IPS-18c (cell line): ENCODE data around the gene PTPRN2.
A peak's percentile ranks its signal among the peaks of the same experiment; 100 is the strongest.

Experiments used
- H3K4me3 ChIP-seq: 2 replicates; pipeline ENCODE4 v1.7.0; 2013; ENCODE audit warnings: low read depth, mild to moderate bottlenecking, low read length, moderate library complexity; ENCODE audit not compliant: insufficient read depth
- H3K9me3 ChIP-seq: one replicate; pipeline ENCODE4 v1.6.1; 2013; ENCODE audit warnings: mild to moderate bottlenecking, low read length, moderate library complexity; ENCODE audit not compliant: control insufficient read depth, insufficient read depth

Gene PTPRN2

GRCh38 chr7:157975401-157976372 lies 611.9 kb downstream of the PTPRN2 start:
- Histone ChIP-seq H3K4me3 (no peak overlapping the region), H3K9me3 (peaks cover 36% of the 10 kb centered on the region)

- Histone ChIP-seq H3K9me3 (peaks cover 32% of the 10 kb centered on the region), H3K4me3 (no peak overlapping the region)
Observed at GRCh38 chr7:157974678-157975230, 612.9 kb downstream of the PTPRN2 start.

GRCh38 chr7:157973971-157974677 lies 613.5 kb downstream of the PTPRN2 start:
- Histone ChIP-seq H3K4me3 (no peak overlapping the region; the same call in 1 of the 2 replicates), H3K9me3 (peaks cover 38% of the 10 kb centered on the region)

- Histone ChIP-seq H3K4me3 (peak overlapping the region; percentile 20; the same call in 1 of the 2 replicates), H3K9me3 (peaks cover 42% of the 10 kb centered on the region)
Observed at GRCh38 chr7:157972914-157973313, 614.7 kb downstream of the PTPRN2 start.

- Histone ChIP-seq H3K4me3 (no peak overlapping the region), H3K9me3 (peaks cover 34% of the 10 kb centered on the region)
Observed at GRCh38 chr7:157971501-157971900, 616.1 kb downstream of the PTPRN2 start.

GRCh38 chr7:157970744-157971143 lies 616.9 kb downstream of the PTPRN2 start:
- Histone ChIP-seq H3K9me3 (peaks cover 38% of the 10 kb centered on the region), H3K4me3 (no peak overlapping the region)

- Histone ChIP-seq H3K9me3 (peaks cover 34% of the 10 kb centered on the region), H3K4me3 (0 out of 2 replicates have a peak overlapping the region, but pooled peaks have one; percentile 9)
Observed at GRCh38 chr7:157969995-157970394, 617.6 kb downstream of the PTPRN2 start.

- Histone ChIP-seq H3K9me3 (peaks cover 44% of the 10 kb centered on the region), H3K4me3 (no peak overlapping the region)
Observed at GRCh38 chr7:157966490-157966889, 621.1 kb downstream of the PTPRN2 start.

- Histone ChIP-seq H3K9me3 (peaks cover 37% of the 10 kb centered on the region), H3K4me3 (peak overlapping the region; percentile 9; the same call in 1 of the 2 replicates)
Observed at GRCh38 chr7:157964521-157964920, 623.1 kb downstream of the PTPRN2 start.

- Histone ChIP-seq H3K4me3 (no peak overlapping the region), H3K9me3 (peaks cover 33% of the 10 kb centered on the region)
Observed at GRCh38 chr7:157964016-157964415, 623.6 kb downstream of the PTPRN2 start.

GRCh38 chr7:157963526-157963925 lies 624.1 kb downstream of the PTPRN2 start:
- H3K9me3 ChIP-seq: peaks cover 29% of the 10 kb centered on the region

GRCh38 chr7:157962458-157963306 lies 624.9 kb downstream of the PTPRN2 start:
- Histone ChIP-seq H3K9me3 (peaks cover 24% of the 10 kb centered on the region), H3K4me3 (no peak overlapping the region)

More at GRCh38 chr7:157963526-157963925, 624.1 kb downstream of the PTPRN2 start:
- H3K4me3 ChIP-seq: no peak overlapping the region

GRCh38 chr7:157961731-157962457 lies 625.7 kb downstream of the PTPRN2 start:
- H3K9me3 ChIP-seq: peaks cover 28% of the 10 kb centered on the region

GRCh38 chr7:157955348-157955999 lies 632.1 kb downstream of the PTPRN2 start:
- Histone ChIP-seq H3K4me3 (no peak overlapping the region; the same call in 1 of the 2 replicates), H3K9me3 (peaks cover 34% of the 10 kb centered on the region)

More at GRCh38 chr7:157961731-157962457, 625.7 kb downstream of the PTPRN2 start:
- H3K4me3 ChIP-seq: no peak overlapping the region

- H3K4me3 ChIP-seq: no peak overlapping the region; the same call in 1 of the 2 replicates
- H3K9me3 ChIP-seq: peaks cover 38% of the 10 kb centered on the region
Observed at GRCh38 chr7:157954901-157955300, 632.7 kb downstream of the PTPRN2 start.
